GM18508 (cell line): ENCODE measurements around the gene COL6A2.
"Not testable (repeated sequence)": the region's sequence is repeated elsewhere in the genome, so short reads cannot be mapped to it uniquely, and the experiment has no call there.

Experiments
- ATAC-seq: cut with Tn5 transposase; IDR thresholded peaks from one replicate; pipeline ENCODE4 v1.9.1; 2021; ENCODE audit warnings: moderate number of reproducible peaks; ENCODE audit not compliant: insufficient read depth, unreplicated experiment

The COL6A2 gene

GRCh38 chr21:46136739-46137349, 38.9 kb downstream of the COL6A2 start:
- ATAC-seq = no peak

- ATAC-seq = no peak
Observed at GRCh38 chr21:46137908-46138307, 40.0 kb downstream of the COL6A2 start.

- no peak for ATAC-seq
Observed at GRCh38 chr21:46138383-46138970, 40.6 kb downstream of the COL6A2 start.

GRCh38 chr21:46139686-46140085, 41.8 kb downstream of the COL6A2 start:
- no peak for ATAC-seq

GRCh38 chr21:46140352-46141003, 42.6 kb downstream of the COL6A2 start:
- not testable (repeated sequence) for ATAC-seq

GRCh38 chr21:46141767-46142581, 44.1 kb downstream of the COL6A2 start:
- no peak for ATAC-seq

- no peak for ATAC-seq
Observed at GRCh38 chr21:46142582-46143473, 44.9 kb downstream of the COL6A2 start.

- ATAC-seq = no peak
Observed at GRCh38 chr21:46144464-46145070, 46.7 kb downstream of the COL6A2 start.

- no peak for ATAC-seq
Observed at GRCh38 chr21:46145159-46145839, 47.4 kb downstream of the COL6A2 start.

GRCh38 chr21:46145840-46146691, 48.2 kb downstream of the COL6A2 start:
- ATAC-seq = no peak

GRCh38 chr21:46146856-46147255, 48.9 kb downstream of the COL6A2 start:
- ATAC-seq = no peak

GRCh38 chr21:46147429-46147828, 49.5 kb downstream of the COL6A2 start:
- ATAC-seq = not testable (repeated sequence)

GRCh38 chr21:46148106-46148505, 50.2 kb downstream of the COL6A2 start:
- ATAC-seq = no peak

- no peak for ATAC-seq
Observed at GRCh38 chr21:46149205-46149901, 51.4 kb downstream of the COL6A2 start.

- ATAC-seq = no peak
Observed at GRCh38 chr21:46150073-46150472, 52.2 kb downstream of the COL6A2 start.

- ATAC-seq = no peak
Observed at GRCh38 chr21:46150491-46151121, 52.7 kb downstream of the COL6A2 start.
